Activated T-cell treated with anti-CD3 and anti-CD28 coated beads, Interleukin-2, amount 50 U/mL, for 24 hours (primary cell): ENCODE data around the gene ADIPOR2.

Source experiments
- DNase-seq: peaks from one replicate; pipeline ENCODE4 v3.0.0-alpha.2; 2020
- H3K27ac Mint-ChIP-seq: 2 replicates; pipeline ENCODE4 v1.8.0; 2020; ENCODE audit warnings: mild to moderate bottlenecking, mixed read lengths
- H3K27me3 Mint-ChIP-seq: 2 replicates; pipeline ENCODE4 v1.8.0; 2020; ENCODE audit warnings: mixed read lengths
- H3K36me3 Mint-ChIP-seq: 2 replicates; pipeline ENCODE4 v1.8.0; 2020; ENCODE audit warnings: low read depth, mixed read lengths
- H3K4me1 Mint-ChIP-seq: 2 replicates; pipeline ENCODE4 v1.8.0; 2020; ENCODE audit warnings: low read depth, mixed read lengths
- H3K4me3 Mint-ChIP-seq: 2 replicates; pipeline ENCODE4 v1.8.0; 2020; ENCODE audit warnings: mild to moderate bottlenecking, moderate library complexity, mixed read lengths
- H3K9me3 Mint-ChIP-seq: 2 replicates; pipeline ENCODE4 v1.8.0; 2020; ENCODE audit warnings: mixed read lengths

ADIPOR2 gene, protein sequence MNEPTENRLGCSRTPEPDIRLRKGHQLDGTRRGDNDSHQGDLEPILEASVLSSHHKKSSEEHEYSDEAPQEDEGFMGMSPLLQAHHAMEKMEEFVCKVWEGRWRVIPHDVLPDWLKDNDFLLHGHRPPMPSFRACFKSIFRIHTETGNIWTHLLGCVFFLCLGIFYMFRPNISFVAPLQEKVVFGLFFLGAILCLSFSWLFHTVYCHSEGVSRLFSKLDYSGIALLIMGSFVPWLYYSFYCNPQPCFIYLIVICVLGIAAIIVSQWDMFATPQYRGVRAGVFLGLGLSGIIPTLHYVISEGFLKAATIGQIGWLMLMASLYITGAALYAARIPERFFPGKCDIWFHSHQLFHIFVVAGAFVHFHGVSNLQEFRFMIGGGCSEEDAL

GRCh38 chr12:1690578-1691122 is at the start of gene ADIPOR2:
ADIPOR2 (plus strand) TSS chr12:1691070; CDS start chr12:1754344, 63,274 bp downstream.
- peak; percentile 94 for DNase-seq
- H3K36me3 Mint-ChIP-seq = peaks cover 37% of the 10 kb centered on the region
- H3K27me3 Mint-ChIP-seq = no peaks in the 10 kb centered on the region
- no peaks in the 10 kb centered on the region for H3K9me3 Mint-ChIP-seq
- H3K4me1 Mint-ChIP-seq = peaks cover 49% of the 10 kb centered on the region
- peak within 1 kb of the TSS; percentile 94 for H3K4me3 Mint-ChIP-seq
- H3K27ac Mint-ChIP-seq = peak within 1 kb of the TSS; percentile 100

DNA sequence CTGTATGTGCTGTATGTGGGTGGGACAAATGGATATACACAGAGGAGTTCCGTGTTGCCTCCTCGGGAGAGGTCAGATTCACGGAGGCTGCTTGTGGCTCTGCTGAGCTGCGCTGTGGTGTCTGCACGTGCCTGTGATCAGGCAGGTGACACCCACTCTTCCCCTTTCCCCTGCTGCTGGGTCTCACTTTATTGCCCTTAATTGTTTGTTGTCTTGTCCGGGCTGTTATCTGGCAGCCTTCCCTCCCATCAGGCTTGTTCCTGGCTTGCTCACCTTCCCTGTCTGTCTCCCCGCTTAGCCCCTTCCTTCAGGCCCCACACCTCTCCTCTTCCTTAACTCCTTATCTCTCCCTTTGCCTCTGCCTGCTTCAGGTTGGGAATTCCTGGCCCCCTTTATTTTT is 48.4 kb upstream of the ADIPOR2 start:
- Mint-ChIP-seq H3K36me3 (no peaks in the 10 kb centered on the region), H3K27me3 (peaks cover 3% of the 10 kb centered on the region), H3K9me3 (no peaks in the 10 kb centered on the region), H3K4me3 (no peak overlapping the region), H3K4me1 (peaks cover 7% of the 10 kb centered on the region), H3K27ac (no peak overlapping the region)
- no peak for DNase-seq

- no peaks in the 10 kb centered on the region for H3K9me3 Mint-ChIP-seq
Measured at GRCh38 chr12:1643043-1643442, 47.8 kb upstream of the ADIPOR2 start.

GRCh38 chr12:1643905-1644533 is 46.9 kb upstream of the ADIPOR2 start:
- Mint-ChIP-seq H3K9me3 (no peaks in the 10 kb centered on the region), H3K4me1 (peaks cover 7% of the 10 kb centered on the region), H3K27me3 (peaks cover 4% of the 10 kb centered on the region), H3K36me3 (no peaks in the 10 kb centered on the region), H3K4me3 (no peak overlapping the region), H3K27ac (no peak overlapping the region)
- no peak for DNase-seq

More at GRCh38 chr12:1643043-1643442, 47.8 kb upstream of the ADIPOR2 start:
- Mint-ChIP-seq H3K4me3 (no peak overlapping the region), H3K36me3 (no peaks in the 10 kb centered on the region), H3K4me1 (peaks cover 7% of the 10 kb centered on the region), H3K27ac (no peak overlapping the region), H3K27me3 (peaks cover 3% of the 10 kb centered on the region)
- no peak for DNase-seq

DNA sequence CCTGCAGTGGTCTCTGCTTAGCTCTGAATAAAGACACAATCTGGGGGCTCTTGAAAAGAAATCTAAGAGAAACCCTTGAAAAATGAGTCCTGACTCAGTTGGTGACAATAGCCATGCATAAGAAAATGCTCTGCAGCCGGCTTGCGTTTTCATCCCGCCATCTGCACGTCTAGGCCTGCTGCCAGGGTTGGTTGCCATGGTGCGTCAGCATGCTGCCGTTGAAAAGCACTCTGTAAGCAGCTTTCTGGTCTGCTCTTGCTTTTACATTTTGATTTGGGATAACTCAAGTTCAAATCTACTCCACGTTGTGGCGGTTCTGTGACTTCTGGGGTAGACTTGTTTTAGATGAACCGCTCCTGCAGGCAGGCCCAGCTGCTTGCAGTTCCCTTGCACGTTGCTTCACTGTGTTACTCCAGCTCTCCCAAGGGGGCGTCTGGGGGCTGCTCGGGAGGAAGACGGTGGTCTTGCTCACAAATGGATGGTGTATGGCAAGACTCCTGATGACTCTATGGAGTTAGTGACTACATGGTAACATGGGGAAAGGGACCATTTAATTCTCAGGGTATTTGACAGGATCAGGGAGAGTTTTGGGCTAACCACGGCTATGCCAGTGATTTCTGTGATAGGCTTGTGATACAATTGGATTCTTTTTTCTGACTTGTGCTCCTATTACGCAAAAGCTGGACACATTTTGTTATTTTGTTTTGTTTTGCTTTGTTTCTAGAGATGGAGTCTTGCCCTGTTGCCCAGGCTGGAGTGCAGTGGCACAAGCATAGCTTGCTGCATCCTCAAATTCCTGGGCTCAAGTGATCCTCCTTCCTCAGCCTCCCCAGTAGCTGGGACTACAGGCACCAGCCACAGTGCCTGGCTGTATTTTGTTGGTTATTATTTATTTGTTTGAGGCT is 46.1 kb upstream of the ADIPOR2 start:
- Mint-ChIP-seq H3K4me1 (peaks cover 7% of the 10 kb centered on the region), H3K9me3 (no peaks in the 10 kb centered on the region), H3K36me3 (no peaks in the 10 kb centered on the region), H3K4me3 (no peak overlapping the region), H3K27me3 (peaks cover 8% of the 10 kb centered on the region), H3K27ac (no peak overlapping the region)
- DNase-seq = no peak

DNA sequence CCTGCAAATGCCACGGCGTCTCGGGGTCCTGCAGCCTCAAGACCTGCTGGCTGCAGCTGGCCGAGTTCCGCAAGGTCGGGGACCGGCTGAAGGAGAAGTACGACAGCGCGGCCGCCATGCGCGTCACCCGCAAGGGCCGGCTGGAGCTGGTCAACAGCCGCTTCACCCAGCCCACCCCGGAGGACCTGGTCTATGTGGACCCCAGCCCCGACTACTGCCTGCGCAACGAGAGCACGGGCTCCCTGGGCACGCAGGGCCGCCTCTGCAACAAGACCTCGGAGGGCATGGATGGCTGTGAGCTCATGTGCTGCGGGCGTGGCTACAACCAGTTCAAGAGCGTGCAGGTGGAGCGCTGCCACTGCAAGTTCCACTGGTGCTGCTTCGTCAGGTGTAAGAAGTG is 45.1 kb upstream of the ADIPOR2 start:
- Mint-ChIP-seq H3K9me3 (no peaks in the 10 kb centered on the region), H3K4me1 (peaks cover 7% of the 10 kb centered on the region), H3K4me3 (no peak overlapping the region), H3K36me3 (no peaks in the 10 kb centered on the region), H3K27me3 (peaks cover 8% of the 10 kb centered on the region), H3K27ac (no peak overlapping the region)
- DNase-seq = no peak

- H3K4me3 Mint-ChIP-seq = no peak overlapping the region
- peaks cover 7% of the 10 kb centered on the region for H3K4me1 Mint-ChIP-seq
- no peak overlapping the region for H3K27ac Mint-ChIP-seq
Measured at GRCh38 chr12:1646569-1647284, 44.1 kb upstream of the ADIPOR2 start.

DNA sequence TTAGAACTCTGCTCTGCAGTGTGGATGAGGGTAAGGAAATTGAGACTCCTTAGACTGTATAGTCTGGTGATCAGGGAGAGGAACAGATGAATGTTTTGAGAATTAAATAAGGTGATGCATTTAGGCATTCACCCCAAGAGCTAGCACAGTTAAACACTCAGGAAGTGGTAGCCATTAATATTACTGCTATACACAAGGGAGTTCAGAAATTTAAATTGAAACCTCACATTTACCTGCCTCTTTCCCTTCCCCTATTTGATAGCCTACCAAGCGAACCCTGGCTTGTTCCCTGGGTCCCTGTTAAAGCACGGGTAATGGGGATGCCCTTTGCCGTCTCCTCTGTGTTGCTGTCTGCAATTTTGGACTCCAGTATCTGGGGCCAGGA is 43.6 kb upstream of the ADIPOR2 start:
- Mint-ChIP-seq H3K9me3 (no peaks in the 10 kb centered on the region), H3K4me3 (no peak overlapping the region), H3K27ac (no peak overlapping the region), H3K4me1 (peaks cover 7% of the 10 kb centered on the region), H3K36me3 (no peaks in the 10 kb centered on the region), H3K27me3 (peaks cover 5% of the 10 kb centered on the region)
- DNase-seq = no peak

More at GRCh38 chr12:1646569-1647284, 44.1 kb upstream of the ADIPOR2 start:
- no peaks in the 10 kb centered on the region for H3K9me3 Mint-ChIP-seq
- no peak for DNase-seq
- H3K27me3 Mint-ChIP-seq = peaks cover 8% of the 10 kb centered on the region
- H3K36me3 Mint-ChIP-seq = no peaks in the 10 kb centered on the region

- no peaks in the 10 kb centered on the region for H3K9me3 Mint-ChIP-seq
- peaks cover 5% of the 10 kb centered on the region for H3K4me1 Mint-ChIP-seq
- H3K36me3 Mint-ChIP-seq = no peaks in the 10 kb centered on the region
- H3K4me3 Mint-ChIP-seq = no peak overlapping the region
- no peak for DNase-seq
- H3K27me3 Mint-ChIP-seq = peaks cover 5% of the 10 kb centered on the region
- no peak overlapping the region for H3K27ac Mint-ChIP-seq
Measured at GRCh38 chr12:1650260-1650977, 40.5 kb upstream of the ADIPOR2 start.

DNA sequence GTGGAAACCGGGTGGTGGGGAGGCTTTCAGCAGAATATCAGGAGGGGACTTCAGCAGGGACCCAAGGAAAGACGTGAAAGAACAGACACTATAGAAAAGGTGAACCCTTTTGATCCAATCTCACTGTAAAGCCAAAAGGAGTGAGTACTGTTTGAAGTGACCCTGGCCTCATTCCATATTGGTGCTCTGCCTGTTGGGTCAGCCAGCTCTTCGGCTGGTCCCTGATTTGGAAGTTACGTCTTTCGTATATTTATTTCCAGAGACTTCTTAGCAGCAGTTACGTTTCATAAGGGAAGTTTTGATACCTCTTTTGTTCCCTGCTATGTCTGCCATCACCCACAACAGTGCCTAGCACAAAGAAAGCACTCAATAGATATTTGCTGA is 39.9 kb upstream of the ADIPOR2 start:
- no peaks in the 10 kb centered on the region for H3K9me3 Mint-ChIP-seq
- no peaks in the 10 kb centered on the region for H3K36me3 Mint-ChIP-seq
- peaks cover 5% of the 10 kb centered on the region for H3K27me3 Mint-ChIP-seq
- no peak overlapping the region for H3K4me3 Mint-ChIP-seq
- no peak for DNase-seq
- peaks cover 2% of the 10 kb centered on the region for H3K4me1 Mint-ChIP-seq
- no peak overlapping the region for H3K27ac Mint-ChIP-seq

DNA sequence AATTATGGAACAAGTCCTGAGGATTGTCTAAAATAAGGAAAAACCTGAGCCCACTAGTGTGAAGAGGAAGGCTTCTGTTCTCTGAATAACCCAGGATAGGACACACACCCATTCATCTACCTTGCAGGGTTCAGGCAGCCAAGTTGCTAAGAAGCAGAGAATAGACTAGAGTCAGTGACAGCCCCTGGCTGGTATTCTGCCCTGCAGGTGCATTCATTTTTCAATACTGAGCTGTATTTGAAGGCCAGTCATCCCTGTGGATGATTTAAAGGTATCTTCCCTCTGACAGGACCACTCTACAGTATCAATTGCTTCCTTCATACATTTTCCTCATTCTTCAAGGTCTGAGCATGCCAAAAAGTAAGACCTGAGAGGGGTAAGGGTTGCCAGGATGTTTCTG is 38.9 kb upstream of the ADIPOR2 start:
- DNase-seq = no peak
- no peak overlapping the region for H3K4me3 Mint-ChIP-seq
- H3K4me1 Mint-ChIP-seq = peaks cover 2% of the 10 kb centered on the region
- H3K27me3 Mint-ChIP-seq = peaks cover 5% of the 10 kb centered on the region
- H3K36me3 Mint-ChIP-seq = no peaks in the 10 kb centered on the region
- H3K27ac Mint-ChIP-seq = no peak overlapping the region
- no peaks in the 10 kb centered on the region for H3K9me3 Mint-ChIP-seq

DNA sequence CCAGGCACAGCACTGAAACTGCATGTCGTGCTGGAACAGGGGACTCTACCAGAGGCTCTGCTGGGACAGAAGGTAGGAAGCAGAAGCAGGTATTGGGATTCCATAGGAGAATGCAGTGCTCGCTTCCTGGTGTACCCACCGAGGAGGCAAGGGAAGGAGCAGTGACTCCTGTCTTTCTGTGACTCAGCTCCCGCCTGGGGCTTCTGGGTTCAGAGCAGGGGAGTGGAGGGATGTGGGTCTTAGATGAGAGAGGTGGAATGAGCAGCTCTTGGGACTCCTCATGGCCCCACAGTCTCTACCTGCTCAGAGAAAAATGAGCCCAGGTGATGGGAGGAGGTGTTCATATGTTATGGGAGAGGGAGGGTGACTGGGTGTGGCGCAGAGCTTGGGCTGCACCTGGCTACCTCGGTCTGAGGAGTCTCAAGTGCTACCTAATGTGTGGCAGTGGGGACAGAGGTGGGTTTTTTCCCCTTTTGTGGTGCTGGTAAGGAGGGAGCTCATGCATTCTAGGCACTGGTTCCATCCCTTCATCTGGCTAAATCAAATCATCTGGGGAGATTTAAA is 35.6 kb upstream of the ADIPOR2 start:
- Mint-ChIP-seq H3K27ac (no peak overlapping the region), H3K27me3 (no peaks in the 10 kb centered on the region), H3K9me3 (no peaks in the 10 kb centered on the region), H3K4me1 (peaks cover 4% of the 10 kb centered on the region), H3K36me3 (no peaks in the 10 kb centered on the region), H3K4me3 (no peak overlapping the region)
- DNase-seq = no peak

DNA sequence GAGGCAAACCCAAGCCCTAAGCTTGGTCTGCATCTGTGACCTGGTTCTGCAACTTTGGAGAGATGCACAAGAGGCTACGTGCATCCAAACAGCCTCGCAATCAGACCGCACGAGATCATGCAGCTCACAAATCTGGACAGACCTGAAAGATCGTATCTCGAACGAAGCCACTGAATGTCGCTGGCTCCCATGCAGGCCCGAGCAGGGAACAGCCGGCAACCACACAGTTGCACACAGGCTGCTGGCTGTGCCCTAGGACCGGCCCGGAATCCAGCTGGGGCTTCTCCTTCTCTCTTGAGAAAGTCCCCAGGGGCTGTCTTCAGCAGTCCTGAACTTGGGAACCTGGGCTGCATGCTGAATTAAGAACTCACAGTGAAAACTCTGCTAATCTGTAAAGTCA is 34.0 kb upstream of the ADIPOR2 start:
- Mint-ChIP-seq H3K36me3 (no peaks in the 10 kb centered on the region), H3K27me3 (no peaks in the 10 kb centered on the region), H3K4me1 (peaks cover 11% of the 10 kb centered on the region), H3K27ac (no peak overlapping the region), H3K9me3 (no peaks in the 10 kb centered on the region), H3K4me3 (no peak overlapping the region)
- no peak for DNase-seq
